GM21423 (cell line): ENCODE data around the gene NCR2.

Experiments
- ATAC-seq: cut with Tn5 transposase; IDR thresholded peaks from one replicate; pipeline ENCODE4 v1.9.1; 2021; ENCODE audit warnings: mild to moderate bottlenecking, moderate library complexity; ENCODE audit not compliant: unreplicated experiment

NCR2 gene

DNA sequence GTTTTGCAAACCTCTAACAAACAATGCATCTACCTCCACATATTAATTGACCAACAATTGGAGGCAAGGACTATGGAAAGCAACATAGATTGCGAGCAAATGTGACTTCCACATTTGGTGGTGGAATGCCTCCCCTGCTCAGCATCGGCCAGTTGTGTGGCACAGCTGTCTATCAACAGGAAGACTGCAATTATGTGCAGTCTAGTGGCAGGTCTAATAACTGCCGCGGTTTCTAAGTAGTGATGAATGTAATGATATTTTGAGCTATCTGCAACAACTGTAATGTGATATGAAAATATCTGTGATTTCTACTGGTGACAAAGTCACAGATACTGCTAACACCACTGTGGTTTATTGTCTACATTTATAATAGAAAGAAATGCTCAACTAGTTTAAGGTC is 56.8 kb downstream of the NCR2 start:
- no peak for ATAC-seq

DNA sequence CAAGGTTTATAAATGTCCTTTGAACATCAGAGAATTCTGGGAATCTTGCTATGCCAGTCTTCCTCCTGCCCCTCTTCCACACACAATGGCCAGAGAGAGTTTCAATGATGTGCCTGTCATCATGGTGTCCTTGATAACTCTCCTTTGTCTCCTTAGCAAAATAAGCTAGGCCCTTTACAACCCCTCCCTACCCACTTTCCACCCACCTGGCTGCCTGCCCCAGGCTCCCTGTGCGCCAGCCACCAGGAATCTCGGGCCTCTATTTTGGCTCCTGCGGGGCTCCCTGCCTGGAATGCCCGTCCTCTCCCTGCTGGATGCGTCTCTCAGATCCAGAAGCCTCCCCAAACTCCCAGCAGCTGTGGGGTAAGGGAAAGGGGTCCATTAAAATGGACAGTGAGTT is 60.9 kb downstream of the NCR2 start:
- ATAC-seq = no peak

DNA sequence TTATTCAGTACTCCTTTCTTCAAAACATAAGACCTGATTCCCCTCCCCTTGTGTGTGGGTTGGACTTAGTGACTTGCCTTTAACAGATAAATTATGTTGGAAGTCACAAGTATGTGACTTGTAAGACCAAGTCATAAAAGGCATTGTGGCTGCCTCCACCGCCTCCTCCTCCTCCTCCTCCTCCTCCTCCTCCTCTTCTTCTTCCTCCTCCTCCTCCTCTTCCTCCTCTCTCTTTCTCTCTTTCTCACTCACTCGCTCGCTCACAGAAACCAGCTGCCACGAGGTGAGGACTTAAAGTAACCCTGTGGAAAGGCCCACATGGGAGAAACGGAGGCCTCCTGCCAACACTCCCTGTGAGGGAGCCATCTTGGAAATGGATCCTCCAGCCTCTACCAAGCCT is 64.0 kb downstream of the NCR2 start:
- no peak for ATAC-seq
